Hepatocyte (in vitro differentiated cells): ENCODE data around the gene TBL3.

ENCODE experiments used
- EZH2 ChIP-seq: fragments of 200-600 bp; sonication (generic); IDR thresholded peaks from 2 replicates; pipeline ENCODE4 v1.6.1; 2016; ENCODE audit warnings: antibody characterized with exemption, mild to moderate bottlenecking, borderline replicate concordance
- EZH2phosphoT487 ChIP-seq: fragments of 200-600 bp; sonication (generic); IDR thresholded peaks from one replicate; pipeline ENCODE4 v1.6.1; 2018; ENCODE audit warnings: antibody characterized with exemption, mild to moderate bottlenecking, low read depth, moderate library complexity; ENCODE audit not compliant: unreplicated experiment, severe bottlenecking
- TF ChIP-seq, protein P1 (sequence below): fragments of 200-600 bp; sonication (generic); IDR thresholded peaks from 2 replicates; pipeline ENCODE4 v1.5.1; 2016; ENCODE audit warnings: antibody characterized with exemption, mild to moderate bottlenecking; ENCODE audit not compliant: poor library complexity

DNA sequence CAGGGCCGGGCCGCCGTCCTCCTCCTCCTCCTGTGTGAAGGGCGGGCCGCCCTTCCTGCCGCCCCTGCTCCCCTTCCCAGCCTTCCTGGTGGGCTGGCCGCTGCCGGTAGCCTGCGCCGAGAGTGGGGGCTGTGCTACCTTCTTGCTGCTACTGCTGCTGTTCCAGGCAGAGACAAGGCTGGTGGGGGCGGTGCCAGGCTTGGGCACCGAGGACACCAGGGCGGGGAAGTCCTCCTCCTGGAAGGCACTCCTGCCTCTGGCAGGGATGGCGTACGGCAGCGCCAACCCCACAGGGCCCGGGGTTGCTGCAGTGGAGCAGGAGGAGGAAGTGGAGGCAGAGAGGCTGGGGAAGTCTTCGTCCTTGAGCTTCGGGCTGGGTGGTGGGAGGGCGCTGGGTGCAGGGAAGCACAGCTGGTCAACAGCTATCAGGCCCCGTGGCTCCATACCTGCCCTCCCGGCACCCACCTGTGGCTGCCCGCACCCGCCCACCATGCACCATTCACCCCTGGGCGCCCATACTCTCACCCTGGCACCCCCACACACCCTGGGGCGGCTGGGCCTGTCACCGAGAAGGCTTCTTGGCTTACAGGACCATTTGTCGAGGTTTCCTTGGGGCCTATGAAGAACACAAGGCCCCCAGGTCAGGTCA is 28.1 kb downstream of the TBL3 start:
- TF ChIP-seq, protein P1, sequence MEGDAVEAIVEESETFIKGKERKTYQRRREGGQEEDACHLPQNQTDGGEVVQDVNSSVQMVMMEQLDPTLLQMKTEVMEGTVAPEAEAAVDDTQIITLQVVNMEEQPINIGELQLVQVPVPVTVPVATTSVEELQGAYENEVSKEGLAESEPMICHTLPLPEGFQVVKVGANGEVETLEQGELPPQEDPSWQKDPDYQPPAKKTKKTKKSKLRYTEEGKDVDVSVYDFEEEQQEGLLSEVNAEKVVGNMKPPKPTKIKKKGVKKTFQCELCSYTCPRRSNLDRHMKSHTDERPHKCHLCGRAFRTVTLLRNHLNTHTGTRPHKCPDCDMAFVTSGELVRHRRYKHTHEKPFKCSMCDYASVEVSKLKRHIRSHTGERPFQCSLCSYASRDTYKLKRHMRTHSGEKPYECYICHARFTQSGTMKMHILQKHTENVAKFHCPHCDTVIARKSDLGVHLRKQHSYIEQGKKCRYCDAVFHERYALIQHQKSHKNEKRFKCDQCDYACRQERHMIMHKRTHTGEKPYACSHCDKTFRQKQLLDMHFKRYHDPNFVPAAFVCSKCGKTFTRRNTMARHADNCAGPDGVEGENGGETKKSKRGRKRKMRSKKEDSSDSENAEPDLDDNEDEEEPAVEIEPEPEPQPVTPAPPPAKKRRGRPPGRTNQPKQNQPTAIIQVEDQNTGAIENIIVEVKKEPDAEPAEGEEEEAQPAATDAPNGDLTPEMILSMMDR = no peak
- TF ChIP-seq EZH2 (no peak), EZH2phosphoT487 (no peak)
